B cell (primary cell): ENCODE measurements around the gene DAB1. TPM values are rescaled to one million over a fixed set of nuclear protein-coding genes. Genes with fewer than 3 reads are reported as not detected.

Experiments
- ATAC-seq: fragments of 200-7000 bp; cut with Tn5 transposase; one replicate; pipeline ENCODE4 v1.10.0; 2021; ENCODE audit warnings: low read depth, mild to moderate bottlenecking, moderate number of reproducible peaks, moderate library complexity
- CTCF ChIA-PET: fragments of 350-600 bp; sonication (Branson Sonifier 250); formaldehyde crosslinking; loops from one replicate; lab custom pipeline; 2021; ENCODE audit warnings: antibody characterized with exemption, inconsistent platforms; lab: Charles Lee
- POLR2A ChIA-PET: fragments of 350-600 bp; sonication (Branson Sonifier 250); formaldehyde crosslinking; loops from one replicate; lab custom pipeline; 2021; ENCODE audit warnings: antibody characterized with exemption; lab: Charles Lee
- DNase-seq: peaks from one replicate; pipeline ENCODE4 v3.0.0; 2013
- H2AFZ ChIP-seq: 2 replicates; pipeline ENCODE4 v1.6.1; 2012; ENCODE audit warnings: mild to moderate bottlenecking, low read depth, low read length; ENCODE audit not compliant: insufficient read depth, poor library complexity, severe bottlenecking
- H3K27ac ChIP-seq, 2 donors: 1 replicate in 1 of 2; 2 replicates in 1 of 2; pipeline ENCODE4 v1.5.1; 2012 to 2013; ENCODE audit warnings: low read length in 2 of 2, mild to moderate bottlenecking in 2 of 2, moderate library complexity in 1 of 2
- H3K27me3 ChIP-seq, 4 experiments: fragments of 200-600 bp in 1 of 4; sonication (generic) in 1 of 4; replicated peaks in 1 of 4; 1 replicate in 2 of 4; 2 replicates in 2 of 4; pipeline versions ENCODE4 v1.6.1 to v1.7.0; 2013 to 2016; ENCODE audit warnings: low read length in 3 of 4, mild to moderate bottlenecking in 2 of 4, mixed read lengths in 1 of 4, moderate library complexity in 1 of 4; ENCODE audit not compliant: insufficient read depth in 4 of 4, control insufficient read depth in 3 of 4; ENCODE audit errors: control extremely low read depth in 1 of 4
- H3K36me3 ChIP-seq, 2 experiments: replicated peaks in 1 of 2; 1 replicate in 1 of 2; 2 replicates in 1 of 2; pipeline versions ENCODE4 v1.6.1 to v1.7.1; 2013; ENCODE audit warnings: low read length in 1 of 2; ENCODE audit not compliant: insufficient read depth in 2 of 2, control insufficient read depth in 1 of 2; ENCODE audit errors: control extremely low read depth in 1 of 2, extremely low read depth in 1 of 2
- H3K4me1 ChIP-seq, 2 donors: fragments of 200-600 bp in 1 of 2; sonication (generic) in 1 of 2; 1 replicate in 1 of 2; 2 replicates in 1 of 2; pipeline versions ENCODE4 v1.5.1 to v1.6.1; 2013 to 2017; ENCODE audit warnings: low read length in 2 of 2; ENCODE audit not compliant: control insufficient read depth in 2 of 2, insufficient read depth in 2 of 2
- H3K4me2 ChIP-seq: replicated peaks from 2 replicates; pipeline ENCODE3; 2012; ENCODE audit warnings: mild to moderate bottlenecking, low read depth, low read length; ENCODE audit not compliant: poor library complexity, severe bottlenecking
- H3K4me3 ChIP-seq, 5 experiments: fragments of 200-600 bp in 1 of 5; sonication (generic) in 1 of 5; 1 replicate in 3 of 5; 2 replicates in 2 of 5; pipeline versions ENCODE4 v1.5.1 to v1.7.0; 2011 to 2016; ENCODE audit warnings: low read length in 4 of 5, mild to moderate bottlenecking in 4 of 5, low read depth in 2 of 5, control low read depth in 1 of 5, moderate library complexity in 1 of 5; ENCODE audit not compliant: insufficient read depth in 1 of 5; ENCODE audit errors: control extremely low read depth in 1 of 5, extremely low read depth in 1 of 5
- H3K79me2 ChIP-seq: fragments of 200-600 bp; sonication (generic); one replicate; pipeline ENCODE4 v1.6.0; 2016; ENCODE audit warnings: low read length; ENCODE audit not compliant: control insufficient read depth, insufficient read depth
- H3K9ac ChIP-seq: fragments of 200-600 bp; sonication (generic); 2 replicates; pipeline ENCODE4 v1.6.1; 2017; ENCODE audit warnings: mild to moderate bottlenecking, low read length, moderate library complexity
- H3K9me3 ChIP-seq, 3 donors: one replicate each; pipeline versions ENCODE4 v1.6.1 to v1.7.1; 2013; ENCODE audit warnings: low read length in 2 of 3; ENCODE audit not compliant: control insufficient read depth in 2 of 3, insufficient read depth in 1 of 3; ENCODE audit errors: control extremely low read depth in 1 of 3
- H4K20me1 ChIP-seq: 2 replicates; pipeline ENCODE4 v1.6.0; 2012; ENCODE audit warnings: mild to moderate bottlenecking, low read length; ENCODE audit not compliant: insufficient read depth, control insufficient read depth, poor library complexity, severe bottlenecking
- H3K27ac Mint-ChIP-seq: one replicate; pipeline ENCODE4 v1.8.0; 2021; ENCODE audit warnings: mixed read lengths
- H3K27me3 Mint-ChIP-seq: one replicate; pipeline ENCODE4 v1.8.0; 2021; ENCODE audit warnings: mixed read lengths
- H3K4me1 Mint-ChIP-seq: one replicate; pipeline ENCODE4 v1.8.0; 2021; ENCODE audit warnings: mixed read lengths
- H3K4me3 Mint-ChIP-seq: one replicate; pipeline ENCODE4 v1.8.0; 2021; ENCODE audit warnings: mixed read lengths
- H3K9me3 Mint-ChIP-seq: one replicate; pipeline ENCODE4 v1.8.0; 2022; ENCODE audit warnings: mixed read lengths; ENCODE audit not compliant: insufficient read depth
- EZH2 ChIP-seq: IDR thresholded peaks from 2 replicates; pipeline ENCODE4 v1.6.1; 2012; ENCODE audit warnings: borderline replicate concordance, low read depth, mild to moderate bottlenecking, moderate library complexity, low read length; ENCODE audit not compliant: insufficient read depth, poor library complexity, severe bottlenecking
- WGBS: methylation state at CpG from one replicate; pipeline ENCODE4 v1.1.5; 2013; ENCODE audit warnings: missing lambda C conversion rate; ENCODE audit not compliant: insufficient coverage; 5-methylcytosine and 5-hydroxymethylcytosine counted together
- intact Hi-C: fragments of 100-400 bp; cut with micrococcal nuclease; formaldehyde crosslinking; loops from one replicate; pipeline ENCODE4 v1.10.0; 2022
- polyA plus RNA-seq: library from polyadenylated mRNA; depleted of rRNA; stranded (reverse); fragments of >200 nt; gene quantifications from 2 replicates; pipeline ENCODE4 v1.2.3, GENCODE V29; 2012
- total RNA-seq, 2 donors: library from RNA; stranded (reverse); fragments of 120-200 nt in 1 of 2; gene quantifications; 1 replicate in 1 of 2; 2 replicates in 1 of 2; pipeline versions ENCODE4 v1.2.3 to v1.2.4, GENCODE V29; 2013 to 2022
- TF ChIP-seq, protein P1 (sequence below): fragments of 200-600 bp; IDR thresholded peaks from one replicate; pipeline ENCODE4 v1.8.0; 2022; ENCODE audit warnings: antibody characterized with exemption, mild to moderate bottlenecking

The DAB1 gene
- total and polyA plus RNA-seq, 2 donors (not counting 1 experiment from before 2014, with no cell fraction given) = not detected

DNA sequence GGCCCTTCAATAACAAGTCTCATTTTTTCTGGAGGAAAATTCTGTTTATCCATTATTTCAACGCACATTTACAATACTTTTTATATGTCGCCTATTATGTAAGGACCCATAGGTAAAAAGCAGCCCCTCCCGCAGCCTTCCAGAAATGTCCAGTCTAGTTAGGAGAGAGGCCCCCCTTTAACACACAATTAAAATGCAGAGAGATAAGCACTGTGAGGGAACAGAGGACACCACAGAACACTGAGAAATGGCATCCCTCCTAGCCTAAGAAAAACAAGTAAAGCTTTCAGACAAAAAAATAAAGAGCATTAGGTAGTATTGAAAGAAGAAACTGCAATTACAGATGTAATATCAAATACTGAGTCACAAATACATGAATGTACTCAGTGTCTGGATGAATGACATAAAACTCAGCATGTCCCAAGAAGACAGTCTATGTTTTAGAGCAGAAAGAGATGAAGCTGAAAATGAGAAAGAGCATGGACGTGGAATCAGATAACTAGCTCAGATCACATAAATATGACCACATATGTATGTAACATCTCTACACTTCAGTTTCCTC is 62.9 kb downstream of the DAB1 start:
- no peak for TF ChIP-seq EZH2
- TF ChIP-seq, protein P1, sequence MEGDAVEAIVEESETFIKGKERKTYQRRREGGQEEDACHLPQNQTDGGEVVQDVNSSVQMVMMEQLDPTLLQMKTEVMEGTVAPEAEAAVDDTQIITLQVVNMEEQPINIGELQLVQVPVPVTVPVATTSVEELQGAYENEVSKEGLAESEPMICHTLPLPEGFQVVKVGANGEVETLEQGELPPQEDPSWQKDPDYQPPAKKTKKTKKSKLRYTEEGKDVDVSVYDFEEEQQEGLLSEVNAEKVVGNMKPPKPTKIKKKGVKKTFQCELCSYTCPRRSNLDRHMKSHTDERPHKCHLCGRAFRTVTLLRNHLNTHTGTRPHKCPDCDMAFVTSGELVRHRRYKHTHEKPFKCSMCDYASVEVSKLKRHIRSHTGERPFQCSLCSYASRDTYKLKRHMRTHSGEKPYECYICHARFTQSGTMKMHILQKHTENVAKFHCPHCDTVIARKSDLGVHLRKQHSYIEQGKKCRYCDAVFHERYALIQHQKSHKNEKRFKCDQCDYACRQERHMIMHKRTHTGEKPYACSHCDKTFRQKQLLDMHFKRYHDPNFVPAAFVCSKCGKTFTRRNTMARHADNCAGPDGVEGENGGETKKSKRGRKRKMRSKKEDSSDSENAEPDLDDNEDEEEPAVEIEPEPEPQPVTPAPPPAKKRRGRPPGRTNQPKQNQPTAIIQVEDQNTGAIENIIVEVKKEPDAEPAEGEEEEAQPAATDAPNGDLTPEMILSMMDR = no peak
- H3K4me1 ChIP-seq = no peaks in the 10 kb centered on the region
- H3K9me3 Mint-ChIP-seq = no peaks in the 10 kb centered on the region
- H3K27me3 Mint-ChIP-seq = no peaks in the 10 kb centered on the region
- ChIA-PET CTCF (no interaction called here), POLR2A (no interaction called here)
- H2AFZ ChIP-seq = no peak overlapping the region
- no peak overlapping the region for H3K27ac Mint-ChIP-seq
- H4K20me1 ChIP-seq = no peaks in the 10 kb centered on the region
- H3K9ac ChIP-seq = no peak overlapping the region
- DNase-seq (no peak), ATAC-seq (no peak)
- WGBS = no CpG with 5 or more reads among the region's 4 CpGs
- no peaks in the 10 kb centered on the region for H3K79me2 ChIP-seq
- H3K36me3 ChIP-seq = no peaks in the 10 kb centered on the region
- no peaks in the 10 kb centered on the region for H3K27me3 ChIP-seq
- H3K27ac ChIP-seq = no peak overlapping the region
- H3K4me2 ChIP-seq = no peak overlapping the region
- no peak overlapping the region for H3K4me3 Mint-ChIP-seq
- H3K9me3 ChIP-seq = peaks cover 0 to 2% (median 0%) of the 10 kb centered on the region in 3 donors
- no peaks in the 10 kb centered on the region for H3K4me1 Mint-ChIP-seq
- intact Hi-C loops = no loop called here
- H3K4me3 ChIP-seq = no peak overlapping the region

DNA sequence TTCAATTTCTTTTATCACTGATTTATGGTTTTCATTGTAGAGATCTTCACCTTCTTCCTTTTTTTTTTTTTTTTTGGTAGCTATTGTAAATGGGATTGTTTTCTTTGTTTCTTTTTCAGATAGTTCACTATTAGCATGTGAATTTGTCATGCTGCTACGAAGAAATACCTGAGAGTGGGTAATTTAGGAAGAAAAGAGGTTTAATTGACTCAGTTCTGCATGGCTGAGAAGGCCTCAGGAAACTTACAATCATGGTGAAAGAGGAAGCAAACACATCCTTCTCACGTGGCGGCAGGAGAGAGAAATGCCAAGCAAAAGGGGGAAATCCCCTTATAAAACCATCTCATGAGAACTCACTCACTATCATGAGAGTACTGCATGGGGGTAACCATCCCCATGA is 66.4 kb downstream of the DAB1 start:
- H3K27ac ChIP-seq = no peak overlapping the region
- Mint-ChIP-seq H3K27me3 (peaks cover 4% of the 10 kb centered on the region), H3K4me1 (no peaks in the 10 kb centered on the region), H3K27ac (no peak overlapping the region), H3K4me3 (no peak overlapping the region), H3K9me3 (no peaks in the 10 kb centered on the region)
- no peaks in the 10 kb centered on the region for H3K36me3 ChIP-seq
- H3K27me3 ChIP-seq = no peaks in the 10 kb centered on the region
- 40% methylated on average over 1 of the region's 3 CpGs for WGBS
- H3K4me1 ChIP-seq = no peaks in the 10 kb centered on the region
- H3K4me3 ChIP-seq = no peak overlapping the region
- no peak overlapping the region for H3K9ac ChIP-seq
- CTCF ChIA-PET = no interaction called here
- POLR2A ChIA-PET = no interaction called here
- DNase-seq = no peak
- ATAC-seq = no peak
- no peak overlapping the region for H2AFZ ChIP-seq
- H3K79me2 ChIP-seq = no peaks in the 10 kb centered on the region
- intact Hi-C loops = no loop called here
- no peak overlapping the region for H3K4me2 ChIP-seq
- no peaks in the 10 kb centered on the region for H4K20me1 ChIP-seq
- peaks cover 0 to 2% (median 0%) of the 10 kb centered on the region in 3 donors for H3K9me3 ChIP-seq
- TF ChIP-seq EZH2 = no peak
- TF ChIP-seq, protein P1 = no peak
